ENCODE measurements around the gene NFYB. TPM values are rescaled to one million over a fixed set of nuclear protein-coding genes. Genes with fewer than 3 reads are reported as not detected.

The NFYB gene
- total and polyA plus RNA-seq, 2 donors (not counting 3 experiments of a cell fraction or from before 2014, with no cell fraction given), result 10.2 to 23.3 TPM

DNA sequence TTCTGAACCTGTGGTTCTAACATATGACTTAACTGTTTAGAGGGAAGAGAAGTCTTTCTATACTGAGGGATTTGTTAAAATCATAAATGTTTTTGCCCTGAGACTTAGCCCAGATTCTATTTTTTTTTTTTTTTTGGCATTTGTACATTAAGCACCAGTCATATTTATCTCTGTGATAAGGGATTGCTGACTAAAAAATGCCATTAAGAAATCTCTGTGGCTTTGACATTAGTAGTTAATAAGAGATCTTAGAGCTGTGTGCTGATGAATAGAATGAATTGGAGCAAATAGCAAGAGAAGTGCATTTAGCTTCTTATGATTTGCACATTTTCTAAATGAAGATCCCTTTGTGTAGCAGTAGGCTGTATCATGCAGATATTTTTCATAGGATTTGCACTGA lies 32.5 kb downstream of the NFYB start:
- no peak overlapping the region for H2AFZ ChIP-seq (ENCODE audit: low read depth, low read length)
- DNase-seq (ENCODE audit: low read depth, low spot score) (no peak), FAIRE-seq (no peak)
- BruUV-seq (replicated peaks), result no TSS peak
- H3K36me3 ChIP-seq (ENCODE audit: control insufficient read depth in 2 of 2, extremely low read depth in 1 of 2, insufficient read depth in 2 of 2, low read length in 2 of 2), result peaks cover 0 to 5% of the 10 kb centered on the region in 2 experiments
- no peaks in the 10 kb centered on the region for H3K9me1 ChIP-seq (replicated peaks; ENCODE audit: control insufficient read depth, extremely low read depth, insufficient read depth, low read length)
- no peaks in the 10 kb centered on the region for H4K20me1 ChIP-seq (replicated peaks; ENCODE audit: control insufficient read depth, extremely low read depth, insufficient read depth, low read length)
- H3K9me3 ChIP-seq (replicated peaks; ENCODE audit: control insufficient read depth, insufficient read depth, low read length), result no peaks in the 10 kb centered on the region
- H3K9ac ChIP-seq (replicated peaks; ENCODE audit: extremely low read depth, insufficient read depth, low read length), result no peak overlapping the region
- H3K27ac ChIP-seq (ENCODE audit: insufficient read depth, low read depth, low read length), result no peak overlapping the region
- H3K4me1 ChIP-seq (ENCODE audit: control insufficient read depth, extremely low read depth, insufficient read depth, low read length), result no peaks in the 10 kb centered on the region
- ChIA-PET POLR2A (interaction anchor here (0.7 kb wide), 1 partner anchor 15 kb away, joined by 4 read pairs; no protein-coding TSS in a partner anchor), CTCF (interaction anchor here (0.6 to 2.3 kb wide), 2 partner anchors 58 to 221 kb away, joined by 3 to 5 read pairs; no protein-coding TSS in a partner anchor)
- intact Hi-C loops (cut with micrococcal nuclease), result no loop called here
- no peak overlapping the region for H3K4me3 ChIP-seq (replicated peaks in 1 of 3; ENCODE audit: insufficient read depth in 1 of 3, low read depth in 1 of 3, low read length in 3 of 3)
- dilution Hi-C loops (cut with MboI; ENCODE audit: extremely low pct_ligation_motif_present, low sequenced_read_pairs), result no loop called here
- TF ChIP-seq FOS (IDR thresholded peaks at IDR 0.05; ENCODE audit: borderline replicate concordance, insufficient read depth, low read length) (no peak), GATA2 (IDR thresholded peaks at IDR 0.05; ENCODE audit: insufficient read depth, insufficient read length, low read depth, low read length) (no peak), POLR2A (IDR thresholded peaks at IDR 0.05; ENCODE audit: low read depth, low read length) (no peak), EZH2 (IDR thresholded peaks at IDR 0.05; ENCODE audit: borderline replicate concordance, low read depth, low read length, severe bottlenecking) (no peak)
- H3K4me2 ChIP-seq (ENCODE audit: insufficient read depth, low read length), result no peak overlapping the region
- no peaks in the 10 kb centered on the region for H3K79me2 ChIP-seq (ENCODE audit: control insufficient read depth, insufficient read depth, low read length)
- no peaks in the 10 kb centered on the region for H3K27me3 ChIP-seq (ENCODE audit: control insufficient read depth in 2 of 2, insufficient read depth in 2 of 2, low read length in 2 of 2)

DNA sequence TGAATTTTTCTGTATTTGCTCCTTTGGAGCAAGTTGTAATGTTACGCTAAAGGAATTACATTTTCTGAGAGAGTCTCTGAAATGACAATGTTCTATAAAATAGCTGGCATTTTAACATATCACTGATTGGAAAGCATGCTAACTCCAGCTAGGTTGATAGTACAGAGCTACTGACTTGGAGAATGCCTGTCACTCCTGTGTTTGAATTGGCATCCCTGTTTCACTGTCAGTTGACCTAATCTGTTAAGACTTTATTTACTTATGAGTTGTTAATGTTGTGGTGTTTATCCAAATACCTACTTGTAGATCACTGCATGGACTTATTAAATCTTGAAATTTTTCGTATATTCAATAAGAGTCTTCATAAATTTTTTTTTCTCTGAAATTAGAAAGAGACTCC lies 40.1 kb downstream of the NFYB start:
- BruUV-seq (replicated peaks), result no TSS peak
- peaks cover 5 to 7% of the 10 kb centered on the region in 2 experiments for H3K36me3 ChIP-seq (ENCODE audit: control insufficient read depth in 2 of 2, extremely low read depth in 1 of 2, insufficient read depth in 2 of 2, low read length in 2 of 2)
- no peak overlapping the region for H2AFZ ChIP-seq (ENCODE audit: low read depth, low read length)
- FAIRE-seq (no peak), DNase-seq (ENCODE audit: low read depth, low spot score) (no peak)
- H3K27me3 ChIP-seq (ENCODE audit: control insufficient read depth in 2 of 2, insufficient read depth in 2 of 2, low read length in 2 of 2), result no peaks in the 10 kb centered on the region
- no peaks in the 10 kb centered on the region for H3K4me1 ChIP-seq (ENCODE audit: control insufficient read depth, extremely low read depth, insufficient read depth, low read length)
- ChIA-PET POLR2A (no interaction called here), CTCF (interaction anchor here (1.7 to 7.5 kb wide), 2 partner anchors 11 kb away, joined by 7 to 51 read pairs; no protein-coding TSS in a partner anchor)
- H3K4me2 ChIP-seq (ENCODE audit: insufficient read depth, low read length), result no peak overlapping the region
- intact Hi-C loops (cut with micrococcal nuclease) (no loop called here), dilution Hi-C loops (cut with MboI; ENCODE audit: extremely low pct_ligation_motif_present, low sequenced_read_pairs) (no loop called here)
- no peak overlapping the region for H3K27ac ChIP-seq (ENCODE audit: insufficient read depth, low read depth, low read length)
- H4K20me1 ChIP-seq (replicated peaks; ENCODE audit: control insufficient read depth, extremely low read depth, insufficient read depth, low read length), result no peaks in the 10 kb centered on the region
- no peaks in the 10 kb centered on the region for H3K9me3 ChIP-seq (replicated peaks; ENCODE audit: control insufficient read depth, insufficient read depth, low read length)
- no peak overlapping the region for H3K9ac ChIP-seq (replicated peaks; ENCODE audit: extremely low read depth, insufficient read depth, low read length)
- no peak for TF ChIP-seq FOS (IDR thresholded peaks at IDR 0.05; ENCODE audit: borderline replicate concordance, insufficient read depth, low read length)
- TF ChIP-seq EZH2 (IDR thresholded peaks at IDR 0.05; ENCODE audit: borderline replicate concordance, low read depth, low read length, severe bottlenecking), result no peak
- TF ChIP-seq, protein P1, sequence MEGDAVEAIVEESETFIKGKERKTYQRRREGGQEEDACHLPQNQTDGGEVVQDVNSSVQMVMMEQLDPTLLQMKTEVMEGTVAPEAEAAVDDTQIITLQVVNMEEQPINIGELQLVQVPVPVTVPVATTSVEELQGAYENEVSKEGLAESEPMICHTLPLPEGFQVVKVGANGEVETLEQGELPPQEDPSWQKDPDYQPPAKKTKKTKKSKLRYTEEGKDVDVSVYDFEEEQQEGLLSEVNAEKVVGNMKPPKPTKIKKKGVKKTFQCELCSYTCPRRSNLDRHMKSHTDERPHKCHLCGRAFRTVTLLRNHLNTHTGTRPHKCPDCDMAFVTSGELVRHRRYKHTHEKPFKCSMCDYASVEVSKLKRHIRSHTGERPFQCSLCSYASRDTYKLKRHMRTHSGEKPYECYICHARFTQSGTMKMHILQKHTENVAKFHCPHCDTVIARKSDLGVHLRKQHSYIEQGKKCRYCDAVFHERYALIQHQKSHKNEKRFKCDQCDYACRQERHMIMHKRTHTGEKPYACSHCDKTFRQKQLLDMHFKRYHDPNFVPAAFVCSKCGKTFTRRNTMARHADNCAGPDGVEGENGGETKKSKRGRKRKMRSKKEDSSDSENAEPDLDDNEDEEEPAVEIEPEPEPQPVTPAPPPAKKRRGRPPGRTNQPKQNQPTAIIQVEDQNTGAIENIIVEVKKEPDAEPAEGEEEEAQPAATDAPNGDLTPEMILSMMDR (IDR thresholded peaks at IDR 0.05; ENCODE audit: extremely low read depth in 1 of 2, insufficient read depth in 1 of 2, low read depth in 1 of 2, low read length in 2 of 2), result no peak
- TF ChIP-seq, protein P2, sequence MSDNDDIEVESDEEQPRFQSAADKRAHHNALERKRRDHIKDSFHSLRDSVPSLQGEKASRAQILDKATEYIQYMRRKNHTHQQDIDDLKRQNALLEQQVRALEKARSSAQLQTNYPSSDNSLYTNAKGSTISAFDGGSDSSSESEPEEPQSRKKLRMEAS (IDR thresholded peaks at IDR 0.05; ENCODE audit: insufficient read depth, insufficient read length), result no peak
- no peak for TF ChIP-seq POLR2AphosphoS5 (IDR thresholded peaks at IDR 0.05; ENCODE audit: insufficient read depth, low read depth, low read length)
- TF ChIP-seq MYC (IDR thresholded peaks at IDR 0.05; ENCODE audit: low read depth, low read length), result no peak
- TF ChIP-seq POLR2A (IDR thresholded peaks at IDR 0.05; ENCODE audit: low read depth, low read length), result no peak
- no peak for TF ChIP-seq GATA2 (IDR thresholded peaks at IDR 0.05; ENCODE audit: insufficient read depth, insufficient read length, low read depth, low read length)
- no peak for TF ChIP-seq JUN (IDR thresholded peaks at IDR 0.05; ENCODE audit: borderline replicate concordance, insufficient read depth, insufficient read length, low read depth)
- no peaks in the 10 kb centered on the region for H3K79me2 ChIP-seq (ENCODE audit: control insufficient read depth, insufficient read depth, low read length)
- no peaks in the 10 kb centered on the region for H3K9me1 ChIP-seq (replicated peaks; ENCODE audit: control insufficient read depth, extremely low read depth, insufficient read depth, low read length)
- H3K4me3 ChIP-seq (replicated peaks in 1 of 3; ENCODE audit: insufficient read depth in 1 of 3, low read depth in 1 of 3, low read length in 3 of 3), result no peak overlapping the region

Measured in endothelial cell of umbilical vein (primary cell).